NCI-H1930 (cell line): ENCODE measurements around the gene CAVIN3.

Experiments
- DNase-seq, 2 experiments: peaks; one replicate each; lab custom pipeline; 2025; lab: John Stamatoyannopoulos, UW

CAVIN3 gene

GRCh38 chr11:6320411-6321155 lies at the start of gene CAVIN3:
CAVIN3 (minus strand) TSS chr11:6320501; CDS start chr11:6320476, 25 bp downstream.
- no peak for DNase-seq

- DNase-seq: no peak
Measured at GRCh38 chr11:6365659-6366058, 45.4 kb upstream of the CAVIN3 start.

DNA sequence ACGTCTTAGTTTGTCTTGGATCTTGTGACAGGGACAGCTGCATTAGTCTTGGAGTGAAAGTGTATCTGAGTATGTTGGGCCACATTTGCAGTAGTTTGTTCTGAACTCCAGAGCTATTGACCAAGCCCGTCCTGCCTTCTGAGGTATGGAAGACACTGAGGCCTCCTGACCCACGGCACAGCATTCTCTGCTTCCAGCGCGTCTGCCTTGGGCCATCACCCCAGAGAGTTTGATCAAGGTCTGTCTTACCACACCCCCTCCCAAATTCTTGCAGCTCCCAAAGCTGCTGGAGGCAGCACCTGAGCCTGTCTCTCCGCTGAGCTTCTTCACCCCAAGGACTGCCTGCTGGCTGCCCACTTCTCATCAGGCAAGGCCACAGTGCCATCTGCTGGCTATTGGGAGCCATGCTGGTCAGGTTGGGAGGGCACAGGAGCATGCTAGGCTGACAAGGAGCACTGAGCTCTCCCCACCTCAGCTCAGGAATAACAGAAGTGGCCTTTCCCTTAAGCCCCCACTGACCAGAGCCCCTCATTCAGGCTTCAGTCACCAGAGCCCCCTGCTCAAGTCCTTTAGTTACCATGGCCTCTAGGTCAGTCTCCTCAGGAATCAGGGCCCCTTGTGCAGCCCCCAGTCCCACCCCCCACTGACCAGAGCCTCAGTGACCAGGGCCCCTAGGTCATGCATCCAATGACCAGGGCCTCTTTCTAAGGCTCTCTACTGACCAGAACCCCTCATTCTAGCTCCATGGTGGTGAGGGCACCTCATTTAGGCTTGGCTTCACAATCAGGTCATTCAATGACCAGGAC lies 42.8 kb upstream of the CAVIN3 start:
- DNase-seq: peak; percentile 50 to 71

- DNase-seq: no peak
Measured at GRCh38 chr11:6362185-6362872, 42.0 kb upstream of the CAVIN3 start.

- no peak for DNase-seq
Measured at GRCh38 chr11:6360183-6360582, 39.9 kb upstream of the CAVIN3 start.

- DNase-seq: no peak
Measured at GRCh38 chr11:6357222-6357621, 36.9 kb upstream of the CAVIN3 start.

GRCh38 chr11:6356503-6357055 lies 36.3 kb upstream of the CAVIN3 start:
- DNase-seq: no peak

GRCh38 chr11:6354651-6355485 lies 34.6 kb upstream of the CAVIN3 start:
- DNase-seq: no peak

GRCh38 chr11:6353367-6353987 lies 33.2 kb upstream of the CAVIN3 start:
- DNase-seq: peak; percentile 31 to 48

DNA sequence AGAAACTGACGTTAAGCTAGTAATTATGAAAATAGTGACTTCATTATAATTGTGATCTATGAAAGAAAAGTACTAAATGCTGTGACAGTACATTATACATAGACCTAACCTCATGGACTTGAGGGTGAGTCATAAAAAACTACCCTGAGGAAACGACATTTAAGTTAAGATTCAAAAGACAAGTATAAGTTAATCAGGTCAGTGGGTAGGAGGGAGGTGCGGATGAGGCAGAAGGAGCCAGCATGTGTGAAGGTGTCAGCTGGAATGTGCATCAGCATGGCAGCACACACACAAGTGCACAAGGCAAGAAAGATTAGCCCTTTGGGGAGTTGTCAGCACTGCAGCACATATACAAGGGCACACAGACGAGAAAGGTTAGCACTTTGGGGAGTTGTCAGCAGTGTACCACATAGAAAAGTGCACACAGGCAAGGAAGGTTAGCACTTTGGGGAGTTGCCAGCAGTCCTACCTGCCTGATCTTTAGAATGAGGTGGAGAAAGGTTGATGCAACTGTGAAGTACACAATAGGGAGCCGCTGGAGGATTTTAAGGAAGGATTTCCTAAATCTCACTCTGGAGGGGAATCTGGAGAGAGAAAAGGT lies 31.6 kb upstream of the CAVIN3 start:
- no peak for DNase-seq

GRCh38 chr11:6350486-6350885 lies 30.2 kb upstream of the CAVIN3 start:
- no peak for DNase-seq

DNA sequence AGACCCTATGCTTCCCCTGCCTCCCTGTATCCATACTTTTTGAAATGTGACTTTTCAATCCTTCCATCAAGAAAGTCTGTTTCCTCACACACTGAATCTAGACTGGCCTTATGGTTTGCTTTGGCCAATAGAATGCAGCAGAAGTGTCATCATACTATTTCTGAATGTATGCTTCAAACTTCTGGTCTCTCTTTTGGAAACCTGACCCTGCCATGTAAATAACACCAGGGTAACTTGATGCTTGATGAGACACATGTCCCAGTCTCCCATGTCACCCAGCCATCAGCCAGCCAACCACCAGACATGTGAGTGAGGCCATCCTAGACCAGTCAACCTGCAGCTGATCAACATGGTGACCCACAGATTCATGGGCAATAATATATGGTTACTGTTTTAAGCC lies 29.7 kb upstream of the CAVIN3 start:
- no peak for DNase-seq

DNA sequence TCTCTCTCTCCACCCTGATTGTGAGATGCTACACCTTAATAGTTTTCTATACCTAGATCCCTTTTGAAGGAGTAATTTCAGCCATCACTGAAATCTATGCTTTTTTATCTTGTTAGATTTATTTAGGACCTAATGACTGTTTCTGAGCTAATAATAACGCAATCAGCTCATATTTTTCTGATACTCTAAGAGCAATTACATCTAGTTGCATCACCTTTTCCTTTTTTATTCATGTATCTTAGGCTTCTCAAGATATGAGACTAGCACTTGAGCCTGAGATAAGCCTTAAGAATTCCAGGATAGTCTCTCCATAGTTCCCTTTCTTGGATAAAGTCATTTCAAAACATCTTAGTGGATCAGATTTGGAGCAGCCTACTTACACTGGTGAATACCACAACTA lies 25.1 kb upstream of the CAVIN3 start:
- DNase-seq: no peak

- no peak for DNase-seq
Measured at GRCh38 chr11:6336293-6336692, 16.0 kb upstream of the CAVIN3 start.

- DNase-seq: no peak
Measured at GRCh38 chr11:6334806-6335205, 14.5 kb upstream of the CAVIN3 start.

DNA sequence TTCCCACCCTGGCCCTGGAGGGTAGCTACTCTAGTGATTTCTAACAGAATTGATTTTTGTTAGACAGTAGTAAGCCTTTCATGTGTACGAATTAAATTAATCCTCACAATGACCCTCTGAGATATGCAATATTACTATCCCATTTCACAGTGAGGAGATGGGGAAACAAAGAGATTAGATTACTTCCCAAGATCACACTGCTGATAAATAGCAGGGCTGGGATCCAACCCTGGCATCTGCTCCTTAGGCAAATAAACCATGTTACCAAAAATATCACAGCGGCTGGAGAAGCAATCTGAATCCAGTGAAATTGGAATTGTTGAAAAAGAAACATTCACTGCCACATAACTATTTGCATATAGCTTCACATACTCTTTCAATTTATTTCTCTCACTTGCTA lies 12.8 kb upstream of the CAVIN3 start:
- no peak for DNase-seq

DNA sequence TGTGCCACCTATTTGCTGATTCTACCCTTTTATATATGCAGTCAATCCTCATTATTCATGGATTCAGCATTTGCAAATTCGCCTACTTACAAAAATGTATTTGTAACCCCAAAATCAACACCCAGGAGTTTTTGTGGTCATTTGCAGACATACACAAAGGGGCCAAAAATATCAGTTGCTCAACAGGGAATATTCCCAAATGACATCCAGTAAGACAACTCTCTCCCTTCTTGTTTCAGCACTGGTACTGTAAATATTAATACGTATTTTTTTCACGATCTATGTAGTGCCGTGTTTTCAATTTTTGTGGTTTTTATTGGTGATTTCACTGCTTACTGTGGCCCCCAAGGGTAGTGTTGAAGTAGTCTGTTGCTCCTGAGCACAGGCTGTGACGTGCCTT lies 11.8 kb upstream of the CAVIN3 start:
- no peak for DNase-seq

DNA sequence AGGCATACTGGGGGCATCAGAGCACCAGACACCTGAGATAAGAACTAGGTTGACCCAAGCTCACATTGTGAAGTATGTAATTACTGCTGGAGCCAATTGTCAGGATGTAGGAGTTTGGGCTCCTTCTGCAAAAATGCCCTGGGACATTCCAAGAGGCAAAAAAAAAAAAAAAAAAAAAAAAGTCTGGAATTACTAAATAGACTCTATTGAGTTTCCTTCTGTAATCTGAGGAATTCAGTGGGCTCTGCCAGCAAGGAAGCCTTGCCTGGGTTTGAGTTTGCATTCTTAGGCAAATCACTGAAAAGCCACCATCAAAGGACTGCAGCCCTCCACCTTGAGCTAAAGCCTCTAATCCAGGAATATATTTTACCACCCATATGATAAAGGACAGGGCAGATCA lies 8.0 kb upstream of the CAVIN3 start:
- DNase-seq: no peak

DNA sequence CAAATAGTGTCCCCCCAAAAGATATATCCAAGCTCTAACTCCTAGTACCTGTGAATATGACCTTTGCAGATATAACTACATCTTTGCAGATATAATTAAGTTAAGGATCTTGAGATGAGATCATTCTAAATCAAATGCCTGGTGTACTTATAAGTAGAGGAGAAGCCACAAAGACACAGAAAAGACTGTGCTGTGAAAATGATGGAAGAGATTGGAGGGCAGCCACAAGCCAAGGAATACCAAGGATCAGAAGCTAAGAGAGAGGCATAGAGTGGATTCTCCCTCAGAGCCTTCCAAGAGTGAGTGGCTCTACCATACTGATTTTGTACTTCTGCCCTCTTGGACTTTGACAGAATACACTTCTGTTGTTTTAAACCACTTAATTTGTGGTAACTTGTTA lies 7.5 kb upstream of the CAVIN3 start:
- DNase-seq: no peak

DNA sequence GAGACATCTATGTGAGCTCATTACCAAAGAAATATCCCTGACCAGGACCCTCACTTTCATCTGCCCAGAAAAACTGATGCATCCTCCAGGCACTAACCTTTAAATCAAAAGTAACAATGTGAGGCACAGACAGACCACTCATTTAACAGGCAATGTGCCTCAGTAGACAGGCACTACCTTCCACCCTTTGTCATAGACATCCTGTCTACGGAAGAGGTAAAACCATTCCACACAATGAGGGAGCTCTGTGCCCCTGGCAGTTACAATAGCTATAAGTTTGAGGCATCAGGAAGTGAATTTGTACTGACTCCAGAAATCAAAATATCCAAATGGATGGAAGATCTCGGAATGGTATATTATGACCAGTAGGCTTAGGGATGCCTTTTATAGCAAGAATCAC lies 6.7 kb upstream of the CAVIN3 start:
- DNase-seq: no peak

DNA sequence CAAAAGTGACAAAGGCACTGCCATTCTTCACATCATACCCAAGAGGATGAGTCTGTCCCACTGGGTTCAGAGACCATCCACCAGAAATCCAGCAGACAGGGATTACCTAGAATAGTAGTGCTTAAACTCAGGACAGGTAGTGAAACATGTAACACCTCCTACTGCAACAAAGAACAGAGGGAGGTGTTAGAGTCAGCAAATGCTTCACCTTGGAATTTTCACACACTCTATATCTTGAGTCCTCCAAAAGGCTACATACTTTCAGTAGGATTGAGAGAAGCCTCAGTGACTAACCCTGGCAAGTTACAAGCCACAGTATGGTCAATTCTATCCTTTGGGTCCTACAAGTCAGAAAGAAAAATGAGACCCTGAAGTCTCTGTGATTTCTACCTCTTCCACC lies 6.0 kb upstream of the CAVIN3 start:
- DNase-seq: no peak
